IMR-90 (cell line): ENCODE data around the gene PLXNC1. TPM values are rescaled to one million over a fixed set of nuclear protein-coding genes. Genes with fewer than 3 reads are reported as not detected.

ENCODE experiments used
- ATAC-seq: fragments of 200-7000 bp; cut with Tn5 transposase; 2 replicates; pipeline ENCODE4 v1.9.1; 2020; ENCODE audit warnings: low read depth, mild to moderate bottlenecking, moderate library complexity
- BruUV-seq: library from RNA; stranded (reverse); fragments of 400-500 nt; replicated peaks from 2 replicates; lab custom pipeline; 2021; lab: Mats Ljungman, UMichigan
- CTCF ChIA-PET: fragments of 300-600 bp; formaldehyde crosslinking; extraction: SDS; loops from one replicate; lab custom pipeline; 2021; ENCODE audit warnings: antibody characterized with exemption; lab: Yijun Ruan, JAX
- POLR2A ChIA-PET: fragments of 300-600 bp; sonication (Branson Sonifier 250); formaldehyde crosslinking; loops from one replicate; lab custom pipeline; 2022; ENCODE audit warnings: antibody characterized with exemption; ENCODE audit not compliant: unreplicated experiment; lab: Charles Lee
- DNase-seq: peaks from one replicate; pipeline ENCODE4 v3.0.0; 2013
- H2AFZ ChIP-seq: replicated peaks from 2 replicates; pipeline ENCODE3; 2013; ENCODE audit warnings: low read length, mild to moderate bottlenecking; ENCODE audit not compliant: poor library complexity
- H2AK5ac ChIP-seq: 2 replicates; pipeline ENCODE4 v1.6.1; 2013; ENCODE audit warnings: low read depth, low read length, inconsistent platforms
- H2AK9ac ChIP-seq: replicated peaks from 2 replicates; pipeline ENCODE3; 2013; ENCODE audit warnings: mild to moderate bottlenecking, low read depth, low read length, moderate library complexity; ENCODE audit not compliant: poor library complexity
- H2BK120ac ChIP-seq: 2 replicates; pipeline ENCODE4 v1.6.1; 2013; ENCODE audit warnings: low read depth, low read length, inconsistent platforms
- H2BK15ac ChIP-seq: 3 replicates; pipeline ENCODE4 v1.6.1; 2013; ENCODE audit warnings: low read depth, low read length, inconsistent platforms
- H2BK20ac ChIP-seq: 2 replicates; pipeline ENCODE4 v1.6.1; 2013; ENCODE audit warnings: low read depth, mild to moderate bottlenecking, inconsistent platforms, low read length, moderate library complexity
- H2BK5ac ChIP-seq: 2 replicates; pipeline ENCODE4 v1.6.1; 2013; ENCODE audit warnings: mild to moderate bottlenecking, low read depth, low read length, inconsistent platforms; ENCODE audit not compliant: poor library complexity, severe bottlenecking
- H3K14ac ChIP-seq: replicated peaks from 2 replicates; pipeline ENCODE4 v1.6.1; 2013; ENCODE audit warnings: low read depth, low read length, inconsistent platforms
- H3K18ac ChIP-seq: 2 replicates; pipeline ENCODE4 v1.6.1; 2013; ENCODE audit warnings: low read depth, low read length, control low read depth
- H3K23ac ChIP-seq: 2 replicates; pipeline ENCODE4 v1.6.1; 2013; ENCODE audit warnings: low read depth, low read length, inconsistent platforms
- H3K27ac ChIP-seq: 2 replicates; pipeline ENCODE4 v1.5.1; 2013; ENCODE audit warnings: mild to moderate bottlenecking, control low read depth, low read length; ENCODE audit not compliant: insufficient read depth
- H3K27me3 ChIP-seq: 2 replicates; pipeline ENCODE4 v1.6.1; 2013; ENCODE audit warnings: low read length; ENCODE audit not compliant: control insufficient read depth, insufficient read depth
- H3K36me3 ChIP-seq: 2 replicates; pipeline ENCODE4 v1.6.1; 2013; ENCODE audit warnings: low read length, mixed read lengths; ENCODE audit not compliant: control insufficient read depth, insufficient read depth
- H3K4ac ChIP-seq: 2 replicates; pipeline ENCODE4 v1.6.1; 2013; ENCODE audit warnings: low read depth, low read length, inconsistent platforms
- H3K4me1 ChIP-seq: 2 replicates; pipeline ENCODE4 v1.6.1; 2013; ENCODE audit warnings: low read length, mixed read lengths; ENCODE audit not compliant: control insufficient read depth, insufficient read depth
- H3K4me2 ChIP-seq: 2 replicates; pipeline ENCODE4 v1.6.1; 2013; ENCODE audit warnings: low read depth, mild to moderate bottlenecking, control low read depth, low read length, moderate library complexity
- H3K4me3 ChIP-seq: 2 replicates; pipeline ENCODE4 v1.5.1; 2013; ENCODE audit warnings: low read depth, mild to moderate bottlenecking, control low read depth, low read length, moderate library complexity; ENCODE audit not compliant: insufficient read depth
- H3K56ac ChIP-seq: 2 replicates; pipeline ENCODE4 v1.6.1; 2013; ENCODE audit warnings: low read length, inconsistent platforms; ENCODE audit not compliant: insufficient read depth; ENCODE audit errors: extremely low read depth
- H3K79me1 ChIP-seq, 2 experiments: 2 replicates each; pipeline ENCODE4 v1.6.1; 2013; ENCODE audit warnings: low read length in 2 of 2, inconsistent platforms in 1 of 2, low read depth in 1 of 2
- H3K9ac ChIP-seq: 2 replicates; pipeline ENCODE4 v1.6.1; 2013; ENCODE audit warnings: low read depth, low read length, control low read depth
- H3K9me1 ChIP-seq: 2 replicates; pipeline ENCODE4 v1.6.1; 2013; ENCODE audit warnings: low read length, inconsistent platforms; ENCODE audit not compliant: insufficient read depth
- H3K9me3 ChIP-seq: 2 replicates; pipeline ENCODE4 v1.6.1; 2013; ENCODE audit warnings: low read length; ENCODE audit not compliant: control insufficient read depth, insufficient read depth
- H4K20me1 ChIP-seq: 2 replicates; pipeline ENCODE4 v1.6.1; 2013; ENCODE audit warnings: low read length, inconsistent platforms; ENCODE audit not compliant: insufficient read depth
- H4K5ac ChIP-seq: 2 replicates; pipeline ENCODE4 v1.6.1; 2013; ENCODE audit warnings: mild to moderate bottlenecking, low read depth, low read length, control low read depth
- H4K8ac ChIP-seq, 2 experiments: 2 replicates each; pipeline ENCODE4 v1.6.1; 2013; ENCODE audit warnings: low read depth in 2 of 2, low read length in 2 of 2, control low read depth in 1 of 2, inconsistent platforms in 1 of 2
- H4K91ac ChIP-seq: 2 replicates; pipeline ENCODE4 v1.6.1; 2013; ENCODE audit warnings: low read depth, low read length, inconsistent platforms; ENCODE audit not compliant: insufficient read depth
- BHLHE40 ChIP-seq: fragments of 150-350 bp; IDR thresholded peaks from 2 replicates; pipeline ENCODE4 v1.6.1; 2016; ENCODE audit warnings: mild to moderate bottlenecking, low read depth, low read length
- CEBPB ChIP-seq: IDR thresholded peaks from 2 replicates; pipeline ENCODE4 v1.6.1; 2012; ENCODE audit warnings: low read depth, low read length, improper control_type of control experiment
- CHD1 ChIP-seq: IDR thresholded peaks from 2 replicates; pipeline ENCODE4 v1.6.1; 2012; ENCODE audit warnings: low read depth, low read length, improper control_type of control experiment
- FOS ChIP-seq: fragments of 150-350 bp; IDR thresholded peaks from 2 replicates; pipeline ENCODE4 v1.6.1; 2016; ENCODE audit warnings: low read depth, low read length
- MAFK ChIP-seq: IDR thresholded peaks from 2 replicates; pipeline ENCODE4 v1.6.1; 2012; ENCODE audit warnings: low read depth, low read length, improper control_type of control experiment
- MAZ ChIP-seq: IDR thresholded peaks from 2 replicates; pipeline ENCODE4 v1.6.1; 2012; ENCODE audit warnings: low read depth, mild to moderate bottlenecking, low read length, improper control_type of control experiment, moderate library complexity, borderline replicate concordance
- MXI1 ChIP-seq: IDR thresholded peaks from 2 replicates; pipeline ENCODE4 v1.6.1; 2012; ENCODE audit warnings: low read depth, mild to moderate bottlenecking, low read length, moderate library complexity, borderline replicate concordance
- NFE2L2 ChIP-seq: fragments of 150-350 bp; IDR thresholded peaks from 2 replicates; pipeline ENCODE4 v1.6.1; 2016; ENCODE audit warnings: low read depth, mild to moderate bottlenecking, low read length
- POLR2A ChIP-seq: IDR thresholded peaks from 2 replicates; pipeline ENCODE4 v1.6.1; 2012; ENCODE audit warnings: mild to moderate bottlenecking, low read depth, low read length
- RAD21 ChIP-seq: IDR thresholded peaks from 2 replicates; pipeline ENCODE4 v1.6.1; 2012; ENCODE audit warnings: low read length, improper control_type of control experiment
- RCOR1 ChIP-seq: IDR thresholded peaks from 2 replicates; pipeline ENCODE4 v1.6.1; 2012; ENCODE audit warnings: mild to moderate bottlenecking, low read length, improper control_type of control experiment; ENCODE audit not compliant: insufficient replicate concordance
- RFX5 ChIP-seq: IDR thresholded peaks from 2 replicates; pipeline ENCODE4 v1.8.0; 2012; ENCODE audit warnings: low read depth, mild to moderate bottlenecking, low read length, moderate library complexity
- SMC3 ChIP-seq: fragments of 150-350 bp; IDR thresholded peaks from 2 replicates; pipeline ENCODE4 v1.6.1; 2016; ENCODE audit warnings: low read depth, mild to moderate bottlenecking, antibody characterized with exemption, low read length, moderate library complexity
- WGBS, 2 experiments: methylation state at CpG; one replicate each; pipeline versions ENCODE4 v1.1.5 to v1.1.7; 2013; ENCODE audit warnings: missing lambda C conversion rate in 2 of 2; ENCODE audit not compliant: insufficient read length in 1 of 2; ENCODE audit errors: extremely low coverage in 2 of 2; 5-methylcytosine and 5-hydroxymethylcytosine counted together
- dilution Hi-C: fragments of 300-500 bp; cut with HindIII; formaldehyde crosslinking; loops from one replicate; pipeline ENCODE4 v1.14.3; 2018; ENCODE audit warnings: low sequenced_read_pairs; ENCODE audit not compliant: unreplicated experiment
- in situ Hi-C: fragments of 300-500 bp; cut with MboI; formaldehyde crosslinking; loops from 3 replicates; pipeline ENCODE4 v1.14.3; 2019; ENCODE audit warnings: low sequenced_read_pairs, inconsistent platforms, mixed read lengths
- intact Hi-C: fragments of 100-400 bp; cut with micrococcal nuclease; formaldehyde crosslinking; loops from 2 replicates; pipeline ENCODE4 v1.10.0; 2022
- polyA plus RNA-seq, 3 experiments: library from polyadenylated mRNA; depleted of rRNA; stranded (reverse); fragments of >200 nt; gene quantifications; 2 replicates each; pipeline ENCODE4 v1.2.3, GENCODE V29; 2012; ENCODE audit warnings: low replicate concordance in 1 of 3
- total RNA-seq: library from RNA; depleted of rRNA; stranded (reverse); fragments of >200 nt; gene quantifications from 2 replicates; pipeline ENCODE4 v1.2.3, GENCODE V29; 2012
- TF ChIP-seq, protein P1 (sequence below): fragments of 150-350 bp; IDR thresholded peaks from 2 replicates; pipeline ENCODE4 v1.6.1; 2016; ENCODE audit warnings: low read depth, mild to moderate bottlenecking, low read length, moderate library complexity, borderline replicate concordance
- TF ChIP-seq, protein P2 (sequence below): fragments of 150-350 bp; IDR thresholded peaks from 2 replicates; pipeline ENCODE4 v1.6.1; 2017; ENCODE audit warnings: mild to moderate bottlenecking, antibody characterized with exemption, low read length, low read depth
- TF ChIP-seq, protein P3 (sequence below): conservative IDR thresholded peaks from 2 replicates; pipeline ENCODE4 v1.5.1; 2012; ENCODE audit warnings: mild to moderate bottlenecking, low read depth, low read length, improper control_type of control experiment

PLXNC1 gene
- total and polyA plus RNA-seq, 2 of the 4 experiments (the other 2 are of a cell fraction) = 1.0 to 1.6 TPM

GRCh38 chr12:94209240-94209639 is 60.9 kb downstream of the PLXNC1 start:
- no peaks in the 10 kb centered on the region for H3K9me1 ChIP-seq
- H3K36me3 ChIP-seq = no peaks in the 10 kb centered on the region
- TF ChIP-seq FOS = no peak
- TF ChIP-seq MAZ = no peak
- TF ChIP-seq MXI1 = no peak
- no peak for TF ChIP-seq RAD21
- TF ChIP-seq CEBPB = no peak
- TF ChIP-seq RCOR1 = no peak
- no peak for TF ChIP-seq POLR2A
- no peak for TF ChIP-seq BHLHE40
- no peak for TF ChIP-seq MAFK
- TF ChIP-seq, protein P1, sequence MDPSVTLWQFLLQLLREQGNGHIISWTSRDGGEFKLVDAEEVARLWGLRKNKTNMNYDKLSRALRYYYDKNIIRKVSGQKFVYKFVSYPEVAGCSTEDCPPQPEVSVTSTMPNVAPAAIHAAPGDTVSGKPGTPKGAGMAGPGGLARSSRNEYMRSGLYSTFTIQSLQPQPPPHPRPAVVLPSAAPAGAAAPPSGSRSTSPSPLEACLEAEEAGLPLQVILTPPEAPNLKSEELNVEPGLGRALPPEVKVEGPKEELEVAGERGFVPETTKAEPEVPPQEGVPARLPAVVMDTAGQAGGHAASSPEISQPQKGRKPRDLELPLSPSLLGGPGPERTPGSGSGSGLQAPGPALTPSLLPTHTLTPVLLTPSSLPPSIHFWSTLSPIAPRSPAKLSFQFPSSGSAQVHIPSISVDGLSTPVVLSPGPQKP = no peak
- TF ChIP-seq, protein P2, sequence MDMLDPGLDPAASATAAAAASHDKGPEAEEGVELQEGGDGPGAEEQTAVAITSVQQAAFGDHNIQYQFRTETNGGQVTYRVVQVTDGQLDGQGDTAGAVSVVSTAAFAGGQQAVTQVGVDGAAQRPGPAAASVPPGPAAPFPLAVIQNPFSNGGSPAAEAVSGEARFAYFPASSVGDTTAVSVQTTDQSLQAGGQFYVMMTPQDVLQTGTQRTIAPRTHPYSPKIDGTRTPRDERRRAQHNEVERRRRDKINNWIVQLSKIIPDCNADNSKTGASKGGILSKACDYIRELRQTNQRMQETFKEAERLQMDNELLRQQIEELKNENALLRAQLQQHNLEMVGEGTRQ = no peak
- TF ChIP-seq, protein P3, sequence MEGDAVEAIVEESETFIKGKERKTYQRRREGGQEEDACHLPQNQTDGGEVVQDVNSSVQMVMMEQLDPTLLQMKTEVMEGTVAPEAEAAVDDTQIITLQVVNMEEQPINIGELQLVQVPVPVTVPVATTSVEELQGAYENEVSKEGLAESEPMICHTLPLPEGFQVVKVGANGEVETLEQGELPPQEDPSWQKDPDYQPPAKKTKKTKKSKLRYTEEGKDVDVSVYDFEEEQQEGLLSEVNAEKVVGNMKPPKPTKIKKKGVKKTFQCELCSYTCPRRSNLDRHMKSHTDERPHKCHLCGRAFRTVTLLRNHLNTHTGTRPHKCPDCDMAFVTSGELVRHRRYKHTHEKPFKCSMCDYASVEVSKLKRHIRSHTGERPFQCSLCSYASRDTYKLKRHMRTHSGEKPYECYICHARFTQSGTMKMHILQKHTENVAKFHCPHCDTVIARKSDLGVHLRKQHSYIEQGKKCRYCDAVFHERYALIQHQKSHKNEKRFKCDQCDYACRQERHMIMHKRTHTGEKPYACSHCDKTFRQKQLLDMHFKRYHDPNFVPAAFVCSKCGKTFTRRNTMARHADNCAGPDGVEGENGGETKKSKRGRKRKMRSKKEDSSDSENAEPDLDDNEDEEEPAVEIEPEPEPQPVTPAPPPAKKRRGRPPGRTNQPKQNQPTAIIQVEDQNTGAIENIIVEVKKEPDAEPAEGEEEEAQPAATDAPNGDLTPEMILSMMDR = no peak
- TF ChIP-seq SMC3 = no peak
- no peak for TF ChIP-seq CHD1
- TF ChIP-seq RFX5 = no peak
- TF ChIP-seq NFE2L2 = no peak
- H4K8ac ChIP-seq = no peak overlapping the region
- ChIA-PET CTCF (interaction anchor here (0.6 kb wide), 1 partner anchor 53 kb away, joined by 3 read pairs; no protein-coding TSS in a partner anchor), POLR2A (no interaction called here)
- H3K4me3 ChIP-seq = no peak overlapping the region
- no peak overlapping the region for H2BK20ac ChIP-seq
- H3K27ac ChIP-seq = no peak overlapping the region
- no peaks in the 10 kb centered on the region for H3K9me3 ChIP-seq
- intact Hi-C loops (no loop called here), in situ Hi-C loops (no loop called here), dilution Hi-C loops (no loop called here)
- peaks cover 10% of the 10 kb centered on the region for H3K27me3 ChIP-seq
- H3K18ac ChIP-seq = no peak overlapping the region
- ATAC-seq (no peak), DNase-seq (no peak)
- H3K56ac ChIP-seq = no peak overlapping the region
- no peak overlapping the region for H3K23ac ChIP-seq
- H3K9ac ChIP-seq = no peak overlapping the region
- no peak overlapping the region for H2BK120ac ChIP-seq
- H3K79me1 ChIP-seq = no peaks in the 10 kb centered on the region
- no peak overlapping the region for H4K91ac ChIP-seq
- H3K4ac ChIP-seq = no peak overlapping the region
- no peaks in the 10 kb centered on the region for H4K20me1 ChIP-seq
- no peak overlapping the region for H2AFZ ChIP-seq
- H3K4me2 ChIP-seq = no peak overlapping the region
- no peak overlapping the region for H2BK5ac ChIP-seq
- no peak overlapping the region for H2BK15ac ChIP-seq
- 60% methylated on average over 3 of the region's 8 CpGs; no CpG with 5 or more reads in 1 of the 2 experiments for WGBS, 2 experiments
- H4K5ac ChIP-seq = no peak overlapping the region
- H2AK5ac ChIP-seq = no peak overlapping the region
- H3K4me1 ChIP-seq = no peaks in the 10 kb centered on the region
- no TSS peak for BruUV-seq
- H2AK9ac ChIP-seq = no peak overlapping the region
- H3K14ac ChIP-seq = no peak overlapping the region
